H1 (cell line): Measurements from ENCODE around the gene ELL. TPM values are rescaled to one million over a fixed set of nuclear protein-coding genes. Genes with fewer than 3 reads are reported as not detected.

Experiments used
- CTCF ChIA-PET: fragments of 300-600 bp; sonication (Branson Sonifier 250); formaldehyde crosslinking; loops from one replicate; lab custom pipeline; 2021; ENCODE audit not compliant: partially characterized antibody; lab: Charles Lee
- POLR2A ChIA-PET: fragments of 300-600 bp; sonication (Branson Sonifier 250); formaldehyde crosslinking; loops from one replicate; lab custom pipeline; 2021; ENCODE audit warnings: inconsistent platforms; ENCODE audit not compliant: partially characterized antibody; lab: Charles Lee
- DNase-seq, 2 experiments: peaks; one replicate each; pipeline versions ENCODE4 v3.0.0 to v3.0.0-alpha.2; 2010 to 2022; ENCODE audit warnings: low spot score in 2 of 2, low read depth in 1 of 2, mixed read lengths in 1 of 2
- FAIRE-seq: peaks from 2 replicates; lab custom pipeline; 2011; peaks lifted over from hg19 to GRCh38; lab: Jason Lieb, UNC
- H2AFZ ChIP-seq: 2 replicates; pipeline ENCODE4 v1.8.1; 2012; ENCODE audit warnings: low read length, inconsistent platforms
- H2AK5ac ChIP-seq: 2 replicates; pipeline ENCODE4 v1.6.1; 2013; ENCODE audit warnings: low read depth, low read length
- H2BK120ac ChIP-seq: replicated peaks from 2 replicates; pipeline ENCODE3; 2013; ENCODE audit warnings: low read depth, low read length, inconsistent platforms
- H2BK12ac ChIP-seq: 2 replicates; pipeline ENCODE4 v1.6.1; 2013; ENCODE audit warnings: low read depth, low read length
- H2BK15ac ChIP-seq: 2 replicates; pipeline ENCODE4 v1.6.1; 2013; ENCODE audit warnings: low read length
- H2BK20ac ChIP-seq: 2 replicates; pipeline ENCODE4 v1.6.1; 2013; ENCODE audit warnings: low read length
- H2BK5ac ChIP-seq: 2 replicates; pipeline ENCODE4 v1.6.1; 2013; ENCODE audit warnings: low read depth, low read length
- H3K14ac ChIP-seq: 2 replicates; pipeline ENCODE4 v1.6.1; 2013; ENCODE audit warnings: inconsistent platforms; ENCODE audit not compliant: insufficient read length
- H3K18ac ChIP-seq: 2 replicates; pipeline ENCODE4 v1.6.1; 2013; ENCODE audit warnings: low read length; ENCODE audit errors: extremely low read depth
- H3K23ac ChIP-seq: 2 replicates; pipeline ENCODE4 v1.6.1; 2013; ENCODE audit warnings: inconsistent platforms; ENCODE audit not compliant: insufficient read length
- H3K23me2 ChIP-seq: 2 replicates; pipeline ENCODE4 v1.6.1; 2013; ENCODE audit warnings: low read depth, low read length
- H3K27ac ChIP-seq: 2 replicates; pipeline ENCODE4 v1.6.1; 2011; ENCODE audit warnings: low read depth, low read length, inconsistent platforms
- H3K27me3 ChIP-seq, 4 experiments: replicated peaks in 1 of 4; 1 replicate in 1 of 4; 2 replicates in 3 of 4; pipeline versions ENCODE4 v1.6.1 to v1.8.1; 2011 to 2013; ENCODE audit warnings: low read length in 3 of 4, mild to moderate bottlenecking in 3 of 4, inconsistent platforms in 2 of 4, mixed read lengths in 2 of 4, moderate library complexity in 1 of 4; ENCODE audit not compliant: control insufficient read depth in 3 of 4, insufficient read depth in 3 of 4; ENCODE audit errors: extremely low read depth in 1 of 4
- H3K36me3 ChIP-seq, 4 experiments: 2 replicates each; pipeline versions ENCODE4 v1.6.1 to v1.8.1; 2011 to 2013; ENCODE audit warnings: mild to moderate bottlenecking in 4 of 4, low read length in 3 of 4, moderate library complexity in 2 of 4, control low read depth in 1 of 4, inconsistent platforms in 1 of 4; ENCODE audit not compliant: insufficient read depth in 4 of 4, control insufficient read depth in 2 of 4
- H3K4ac ChIP-seq: replicated peaks from 2 replicates; pipeline ENCODE3; 2013; ENCODE audit warnings: low read length, low read depth, mixed read lengths, inconsistent platforms; ENCODE audit not compliant: insufficient read length
- H3K4me1 ChIP-seq, 4 experiments: replicated peaks in 1 of 4; 1 replicate in 1 of 4; 2 replicates in 3 of 4; pipeline versions ENCODE4 v1.6.1 to v1.8.1; 2011 to 2013; ENCODE audit warnings: low read length in 3 of 4, inconsistent platforms in 2 of 4, mixed read lengths in 1 of 4; ENCODE audit not compliant: insufficient read depth in 4 of 4, control insufficient read depth in 3 of 4
- H3K4me2 ChIP-seq, 2 experiments: 2 replicates each; pipeline versions ENCODE4 v1.6.1 to v1.8.1; 2011 to 2013; ENCODE audit warnings: low read depth in 2 of 2, low read length in 2 of 2, control low read depth in 1 of 2, inconsistent platforms in 1 of 2, mild to moderate bottlenecking in 1 of 2; ENCODE audit not compliant: insufficient read depth in 1 of 2
- H3K4me3 ChIP-seq, 4 experiments: fragments of 200-600, 300-600 bp in 1 of 4; sonication (generic), shearing (Covaris generic), sonication (Bioruptor Twin) in 1 of 4; 2 replicates each; pipeline versions ENCODE4 v1.5.1 to v1.8.1; 2011 to 2016; ENCODE audit warnings: low read length in 4 of 4, low read depth in 3 of 4, control low read depth in 2 of 4, inconsistent platforms in 2 of 4, mild to moderate bottlenecking in 2 of 4, mixed read lengths in 1 of 4, moderate library complexity in 1 of 4; ENCODE audit not compliant: insufficient read depth in 2 of 4; ENCODE audit errors: extremely low read depth in 1 of 4
- H3K56ac ChIP-seq: replicated peaks from 2 replicates; pipeline ENCODE3; 2013; ENCODE audit warnings: low read depth, mild to moderate bottlenecking, mixed read lengths, low read length, inconsistent platforms; ENCODE audit not compliant: insufficient read length
- H3K79me1 ChIP-seq: 2 replicates; pipeline ENCODE4 v1.6.1; 2013; ENCODE audit warnings: low read depth, low read length, control low read depth
- H3K79me2 ChIP-seq, 2 experiments: 2 replicates each; pipeline versions ENCODE4 v1.6.1 to v1.8.1; 2012 to 2013; ENCODE audit warnings: low read length in 2 of 2, mild to moderate bottlenecking in 2 of 2, inconsistent platforms in 1 of 2; ENCODE audit not compliant: insufficient read depth in 2 of 2, control insufficient read depth in 1 of 2
- H3K9ac ChIP-seq, 4 experiments: replicated peaks in 1 of 4; 1 replicate in 1 of 4; 2 replicates in 3 of 4; pipeline versions ENCODE4 v1.6.1 to v1.8.1; 2011 to 2013; ENCODE audit warnings: low read depth in 3 of 4, low read length in 3 of 4, control low read depth in 2 of 4, mild to moderate bottlenecking in 2 of 4, moderate library complexity in 2 of 4, inconsistent platforms in 1 of 4; ENCODE audit errors: extremely low read depth in 1 of 4
- H3K9me3 ChIP-seq, 2 experiments: 2 replicates each; pipeline versions ENCODE4 v1.6.1 to v1.8.1; 2012 to 2013; ENCODE audit warnings: mild to moderate bottlenecking in 2 of 2, moderate library complexity in 2 of 2, control low read depth in 1 of 2, inconsistent platforms in 1 of 2, low read depth in 1 of 2, low read length in 1 of 2, mixed read lengths in 1 of 2; ENCODE audit not compliant: insufficient read depth in 2 of 2
- H4K20me1 ChIP-seq, 2 experiments: replicated peaks in 1 of 2; 2 replicates each; pipeline versions ENCODE3 to v1.8.1; 2011 to 2013; ENCODE audit warnings: inconsistent platforms in 2 of 2, low read length in 2 of 2, mild to moderate bottlenecking in 1 of 2; ENCODE audit not compliant: insufficient read depth in 2 of 2, control insufficient read depth in 1 of 2
- H4K5ac ChIP-seq: 2 replicates; pipeline ENCODE4 v1.6.1; 2013; ENCODE audit warnings: low read length, low read depth, mixed read lengths, inconsistent platforms; ENCODE audit not compliant: insufficient read length
- H4K8ac ChIP-seq: 2 replicates; pipeline ENCODE4 v1.8.0; 2013; ENCODE audit warnings: mild to moderate bottlenecking, moderate library complexity, low read length, inconsistent platforms; ENCODE audit not compliant: insufficient read depth; ENCODE audit errors: extremely low read depth
- H4K91ac ChIP-seq: replicated peaks from 2 replicates; pipeline ENCODE3; 2013; ENCODE audit warnings: low read length, mixed read lengths, inconsistent platforms; ENCODE audit not compliant: insufficient read length
- CHD2 ChIP-seq: IDR thresholded peaks from 2 replicates; pipeline ENCODE4 v1.6.1; 2012; ENCODE audit warnings: low read length, improper control_type of control experiment
- EP300 ChIP-seq, 2 experiments: IDR thresholded peaks; 1 replicate in 1 of 2; 2 replicates in 1 of 2; pipeline ENCODE4 v1.6.1; 2011 to 2012; ENCODE audit warnings: low read depth in 2 of 2, low read length in 2 of 2, mild to moderate bottlenecking in 2 of 2, borderline replicate concordance in 1 of 2, inconsistent platforms in 1 of 2, moderate library complexity in 1 of 2
- SP2 ChIP-seq: IDR thresholded peaks from 2 replicates; pipeline ENCODE4 v1.6.1; 2012; ENCODE audit warnings: mild to moderate bottlenecking, low read length, inconsistent platforms
- YY1 ChIP-seq: IDR thresholded peaks from 2 replicates; pipeline ENCODE4 v1.6.1; 2011; ENCODE audit warnings: low read depth, mild to moderate bottlenecking, low read length
- WGBS, 2 experiments: shearing (Covaris generic) in 1 of 2; methylation state at CpG; one replicate each; pipeline versions ENCODE4 v1.1.6 to v1.1.7; 2013 to 2015; ENCODE audit warnings: low lambda C conversion rate in 2 of 2, mixed read lengths in 2 of 2, inconsistent platforms in 1 of 2, low coverage in 1 of 2, missing lambda C conversion rate in 1 of 2; ENCODE audit not compliant: insufficient replicate concordance in 2 of 2, insufficient coverage in 1 of 2, insufficient read length in 1 of 2; ENCODE audit errors: extremely low coverage in 1 of 2, missing lambda C conversion rate in 1 of 2; 5-methylcytosine and 5-hydroxymethylcytosine counted together
- polyA plus RNA-seq, 7 experiments: library from polyadenylated mRNA; depleted of rRNA in 3 of 7; stranded (reverse) in 5 of 7; unstranded in 2 of 7; fragments of >200 nt in 5 of 7; fragments of 200-250 nt in 2 of 7; gene quantifications; 1 replicate in 5 of 7; 2 replicates in 1 of 7; 4 replicates in 1 of 7; pipeline versions ENCODE4 v1.2.1 to v1.2.3, GENCODE V29; 2011 to 2013; ENCODE audit warnings: missing spikeins in 2 of 7, mixed read lengths in 2 of 7
- total RNA-seq: library from RNA; stranded (reverse); fragmentation: NEBNext Ultra II Directional; extraction: Animal tissue kit (Norgen Biotek cat#: 25700); gene quantifications from 2 replicates; pipeline ENCODE4 v1.2.1, GENCODE V29; 2021
- TF ChIP-seq, protein P1 (sequence below), 3 experiments: IDR thresholded peaks; 1 replicate in 2 of 3; 2 replicates in 1 of 3; pipeline versions ENCODE4 v1.5.1 to v1.6.1; 2011; ENCODE audit warnings: low read length in 3 of 3, mild to moderate bottlenecking in 3 of 3, inconsistent platforms in 2 of 3, low read depth in 1 of 3, moderate library complexity in 1 of 3; ENCODE audit not compliant: insufficient read depth in 1 of 3; ENCODE audit errors: control extremely low read depth in 1 of 3

Gene ELL
- total and polyA plus RNA-seq, 2 of the 8 experiments (the other 6 are each of a cell fraction or from before 2014, with no cell fraction given): 5.2 to 10.5 TPM

DNA sequence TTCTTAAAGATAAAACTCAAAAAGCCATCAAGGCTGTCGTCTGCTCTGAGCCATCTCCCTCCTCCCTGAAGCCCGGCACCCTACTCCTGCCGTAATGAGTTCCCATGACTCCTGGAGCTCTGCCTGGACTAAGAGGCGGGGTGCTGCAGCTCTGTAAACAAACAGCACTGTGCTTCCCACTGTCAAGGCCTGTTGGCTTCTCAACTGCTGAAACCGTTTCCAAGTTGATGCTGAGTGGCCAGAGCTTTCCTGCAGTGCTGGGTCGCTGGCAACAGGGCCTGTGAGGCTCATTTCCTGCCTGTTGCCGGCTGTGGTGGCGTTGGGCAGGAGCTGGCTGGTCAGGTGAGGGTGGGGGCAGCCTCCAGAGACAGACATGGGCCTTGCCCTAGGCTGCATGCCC, 57.2 kb downstream of the ELL start:
- Histone ChIP-seq H3K14ac (no peak overlapping the region), H4K91ac (no peak overlapping the region), H2BK120ac (no peak overlapping the region), H3K9ac (no peak overlapping the region), H3K23ac (no peak overlapping the region), H3K79me2 (no peaks in the 10 kb centered on the region), H2BK15ac (no peak overlapping the region), H2BK20ac (no peak overlapping the region), H2AFZ (no peak overlapping the region), H2BK12ac (no peak overlapping the region), H2AK5ac (no peak overlapping the region), H3K23me2 (peaks cover 8% of the 10 kb centered on the region; the same call in 1 of the 2 replicates), H3K56ac (no peak overlapping the region), H3K79me1 (peaks cover 4% of the 10 kb centered on the region), H4K8ac (no peak overlapping the region), H3K4me2 (no peak overlapping the region), H3K27ac (no peak overlapping the region), H2BK5ac (0 out of 2 replicates have a peak overlapping the region, but pooled peaks have one; percentile 16), H3K36me3 (peaks cover 0 to 10% (median 5%) of the 10 kb centered on the region in 4 experiments; a peak in 3 of 8 replicates), H3K9me3 (no peaks in the 10 kb centered on the region), H3K27me3 (no peaks in the 10 kb centered on the region), H3K4me3 (no peak overlapping the region), H3K4me1 (peaks cover 0 to under 1% (median 0%) of the 10 kb centered on the region in 4 experiments; a peak in 2 of 7 replicates), H3K18ac (no peak overlapping the region), H4K20me1 (peaks cover 11 to 23% of the 10 kb centered on the region in 2 experiments), H3K4ac (no peak overlapping the region), H4K5ac (no peak overlapping the region)
- TF ChIP-seq, protein P1, sequence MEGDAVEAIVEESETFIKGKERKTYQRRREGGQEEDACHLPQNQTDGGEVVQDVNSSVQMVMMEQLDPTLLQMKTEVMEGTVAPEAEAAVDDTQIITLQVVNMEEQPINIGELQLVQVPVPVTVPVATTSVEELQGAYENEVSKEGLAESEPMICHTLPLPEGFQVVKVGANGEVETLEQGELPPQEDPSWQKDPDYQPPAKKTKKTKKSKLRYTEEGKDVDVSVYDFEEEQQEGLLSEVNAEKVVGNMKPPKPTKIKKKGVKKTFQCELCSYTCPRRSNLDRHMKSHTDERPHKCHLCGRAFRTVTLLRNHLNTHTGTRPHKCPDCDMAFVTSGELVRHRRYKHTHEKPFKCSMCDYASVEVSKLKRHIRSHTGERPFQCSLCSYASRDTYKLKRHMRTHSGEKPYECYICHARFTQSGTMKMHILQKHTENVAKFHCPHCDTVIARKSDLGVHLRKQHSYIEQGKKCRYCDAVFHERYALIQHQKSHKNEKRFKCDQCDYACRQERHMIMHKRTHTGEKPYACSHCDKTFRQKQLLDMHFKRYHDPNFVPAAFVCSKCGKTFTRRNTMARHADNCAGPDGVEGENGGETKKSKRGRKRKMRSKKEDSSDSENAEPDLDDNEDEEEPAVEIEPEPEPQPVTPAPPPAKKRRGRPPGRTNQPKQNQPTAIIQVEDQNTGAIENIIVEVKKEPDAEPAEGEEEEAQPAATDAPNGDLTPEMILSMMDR (IDR thresholded peaks at IDR 0.05; ENCODE audit: control extremely low read depth in 1 of 3, insufficient read depth in 1 of 3, low read depth in 1 of 3, low read length in 3 of 3): no peak
- TF ChIP-seq EP300 (IDR thresholded peaks at IDR 0.05; ENCODE audit: borderline replicate concordance in 1 of 2, low read depth in 2 of 2, low read length in 2 of 2) (no peak), CHD2 (no peak), YY1 (no peak), SP2 (no peak)
- FAIRE-seq (no peak), DNase-seq (no peak)
- WGBS, 2 experiments: 93% methylated on average over 7 of the region's 8 CpGs; no CpG with 5 or more reads in 1 of the 2 experiments
- ChIA-PET CTCF (interaction anchor here (0.6 to 7.2 kb wide), 8 partner anchors 9 to 1090 kb away, joined by 3 to 143 read pairs (median 4); no protein-coding TSS in a partner anchor), POLR2A (no interaction called here)
